HEK293 (cell line): ENCODE results near the gene SFPQ.

Experiments
- PATZ1 ChIP-seq: fragments of 450-650 bp; formaldehyde crosslinking; IDR thresholded peaks from 2 replicates; pipeline ENCODE4 v1.5.1; 2016; ENCODE audit warnings: missing biosample characterization, missing genetic modification characterization
- TSHZ1 ChIP-seq: fragments of 450-650 bp; formaldehyde crosslinking; IDR thresholded peaks from 2 replicates; pipeline ENCODE4 v1.5.1; 2016; ENCODE audit warnings: missing biosample characterization, missing genetic modification characterization, borderline replicate concordance
- YY1 ChIP-seq: fragments of 450-650 bp; formaldehyde crosslinking; IDR thresholded peaks from 2 replicates; pipeline ENCODE4 v1.5.1; 2018; ENCODE audit warnings: missing biosample characterization, missing genetic modification characterization
- ZBTB8A ChIP-seq: fragments of 450-650 bp; formaldehyde crosslinking; IDR thresholded peaks from 2 replicates; pipeline ENCODE4 v1.5.1; 2016; ENCODE audit warnings: missing biosample characterization, missing genetic modification characterization
- ZFP3 ChIP-seq: fragments of 450-650 bp; formaldehyde crosslinking; IDR thresholded peaks from 2 replicates; pipeline ENCODE4 v1.5.1; 2016; ENCODE audit warnings: low read depth, missing biosample characterization, missing genetic modification characterization
- ZNF558 ChIP-seq: fragments of 450-650 bp; formaldehyde crosslinking; IDR thresholded peaks from 2 replicates; pipeline ENCODE4 v1.5.1; 2016; ENCODE audit warnings: missing biosample characterization, missing genetic modification characterization
- TF ChIP-seq, protein P1 (sequence below): fragments of 450-650 bp; formaldehyde crosslinking; IDR thresholded peaks from 2 replicates; pipeline ENCODE4 v1.5.1; 2016; ENCODE audit warnings: missing biosample characterization, missing genetic modification characterization
- TF ChIP-seq, protein P2 (sequence below): fragments of 450-650 bp; formaldehyde crosslinking; IDR thresholded peaks from 2 replicates; pipeline ENCODE4 v1.5.1; 2016; ENCODE audit warnings: missing biosample characterization, missing genetic modification characterization

DNA sequence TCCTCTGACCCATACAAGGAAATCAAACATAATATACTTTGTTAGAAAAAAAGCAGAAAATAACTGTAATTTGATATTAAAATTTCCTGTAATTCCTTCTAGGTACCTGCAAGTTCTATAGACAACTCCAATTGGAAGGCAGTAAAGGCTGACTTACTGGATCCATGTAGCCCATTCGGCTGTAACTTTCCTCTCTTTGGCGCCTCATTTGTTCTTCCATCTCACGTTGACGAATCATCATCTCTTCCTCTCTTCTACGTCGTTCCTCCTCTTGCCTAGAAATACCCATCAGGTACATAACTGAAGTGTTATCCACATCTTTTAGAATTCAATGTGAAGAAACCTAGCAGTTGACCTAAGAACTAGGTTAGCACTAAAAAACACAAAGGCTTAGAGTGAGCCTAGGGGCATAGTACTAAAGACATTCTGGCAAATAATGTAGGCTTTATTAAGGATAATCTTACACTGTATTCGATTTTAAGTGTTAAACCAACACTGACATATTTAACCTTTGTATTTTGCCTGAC is 5.1 kb downstream of the SFPQ start:
- TF ChIP-seq PATZ1 (tag by site-specific recombination) (no peak), TSHZ1 (no peak), ZNF558 (no peak), ZFP3 (no peak), YY1 (tag by site-specific recombination) (no peak), ZBTB8A (tag by site-specific recombination) (no peak)
- TF ChIP-seq, protein P1, sequence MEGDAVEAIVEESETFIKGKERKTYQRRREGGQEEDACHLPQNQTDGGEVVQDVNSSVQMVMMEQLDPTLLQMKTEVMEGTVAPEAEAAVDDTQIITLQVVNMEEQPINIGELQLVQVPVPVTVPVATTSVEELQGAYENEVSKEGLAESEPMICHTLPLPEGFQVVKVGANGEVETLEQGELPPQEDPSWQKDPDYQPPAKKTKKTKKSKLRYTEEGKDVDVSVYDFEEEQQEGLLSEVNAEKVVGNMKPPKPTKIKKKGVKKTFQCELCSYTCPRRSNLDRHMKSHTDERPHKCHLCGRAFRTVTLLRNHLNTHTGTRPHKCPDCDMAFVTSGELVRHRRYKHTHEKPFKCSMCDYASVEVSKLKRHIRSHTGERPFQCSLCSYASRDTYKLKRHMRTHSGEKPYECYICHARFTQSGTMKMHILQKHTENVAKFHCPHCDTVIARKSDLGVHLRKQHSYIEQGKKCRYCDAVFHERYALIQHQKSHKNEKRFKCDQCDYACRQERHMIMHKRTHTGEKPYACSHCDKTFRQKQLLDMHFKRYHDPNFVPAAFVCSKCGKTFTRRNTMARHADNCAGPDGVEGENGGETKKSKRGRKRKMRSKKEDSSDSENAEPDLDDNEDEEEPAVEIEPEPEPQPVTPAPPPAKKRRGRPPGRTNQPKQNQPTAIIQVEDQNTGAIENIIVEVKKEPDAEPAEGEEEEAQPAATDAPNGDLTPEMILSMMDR (tag by site-specific recombination): no peak
- TF ChIP-seq, protein P2, sequence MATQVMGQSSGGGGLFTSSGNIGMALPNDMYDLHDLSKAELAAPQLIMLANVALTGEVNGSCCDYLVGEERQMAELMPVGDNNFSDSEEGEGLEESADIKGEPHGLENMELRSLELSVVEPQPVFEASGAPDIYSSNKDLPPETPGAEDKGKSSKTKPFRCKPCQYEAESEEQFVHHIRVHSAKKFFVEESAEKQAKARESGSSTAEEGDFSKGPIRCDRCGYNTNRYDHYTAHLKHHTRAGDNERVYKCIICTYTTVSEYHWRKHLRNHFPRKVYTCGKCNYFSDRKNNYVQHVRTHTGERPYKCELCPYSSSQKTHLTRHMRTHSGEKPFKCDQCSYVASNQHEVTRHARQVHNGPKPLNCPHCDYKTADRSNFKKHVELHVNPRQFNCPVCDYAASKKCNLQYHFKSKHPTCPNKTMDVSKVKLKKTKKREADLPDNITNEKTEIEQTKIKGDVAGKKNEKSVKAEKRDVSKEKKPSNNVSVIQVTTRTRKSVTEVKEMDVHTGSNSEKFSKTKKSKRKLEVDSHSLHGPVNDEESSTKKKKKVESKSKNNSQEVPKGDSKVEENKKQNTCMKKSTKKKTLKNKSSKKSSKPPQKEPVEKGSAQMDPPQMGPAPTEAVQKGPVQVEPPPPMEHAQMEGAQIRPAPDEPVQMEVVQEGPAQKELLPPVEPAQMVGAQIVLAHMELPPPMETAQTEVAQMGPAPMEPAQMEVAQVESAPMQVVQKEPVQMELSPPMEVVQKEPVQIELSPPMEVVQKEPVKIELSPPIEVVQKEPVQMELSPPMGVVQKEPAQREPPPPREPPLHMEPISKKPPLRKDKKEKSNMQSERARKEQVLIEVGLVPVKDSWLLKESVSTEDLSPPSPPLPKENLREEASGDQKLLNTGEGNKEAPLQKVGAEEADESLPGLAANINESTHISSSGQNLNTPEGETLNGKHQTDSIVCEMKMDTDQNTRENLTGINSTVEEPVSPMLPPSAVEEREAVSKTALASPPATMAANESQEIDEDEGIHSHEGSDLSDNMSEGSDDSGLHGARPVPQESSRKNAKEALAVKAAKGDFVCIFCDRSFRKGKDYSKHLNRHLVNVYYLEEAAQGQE: no peak
